OCI-LY3 (cell line): ENCODE results near the gene SNAPC4.

Experiments used
- CTCF ChIP-seq: fragments of 200-600, 300-600 bp; sonication (generic); IDR thresholded peaks from 2 replicates; pipeline ENCODE4 v1.5.1; 2014; ENCODE audit warnings: antibody characterized with exemption, low read length, low read depth
- EZH2phosphoT487 ChIP-seq: fragments of 200-600 bp; shearing (Covaris generic); IDR thresholded peaks from 2 replicates; pipeline ENCODE4 v1.6.1; 2018; ENCODE audit warnings: antibody characterized with exemption, mixed run types, low read depth

- TF ChIP-seq CTCF (no peak), EZH2phosphoT487 (no peak)
Measured at GRCh38 chr9:136447173-136447778, 47.3 kb upstream of the SNAPC4 start.
